ENCODE results near the gene ALOXE3.

ALOXE3 gene

DNA sequence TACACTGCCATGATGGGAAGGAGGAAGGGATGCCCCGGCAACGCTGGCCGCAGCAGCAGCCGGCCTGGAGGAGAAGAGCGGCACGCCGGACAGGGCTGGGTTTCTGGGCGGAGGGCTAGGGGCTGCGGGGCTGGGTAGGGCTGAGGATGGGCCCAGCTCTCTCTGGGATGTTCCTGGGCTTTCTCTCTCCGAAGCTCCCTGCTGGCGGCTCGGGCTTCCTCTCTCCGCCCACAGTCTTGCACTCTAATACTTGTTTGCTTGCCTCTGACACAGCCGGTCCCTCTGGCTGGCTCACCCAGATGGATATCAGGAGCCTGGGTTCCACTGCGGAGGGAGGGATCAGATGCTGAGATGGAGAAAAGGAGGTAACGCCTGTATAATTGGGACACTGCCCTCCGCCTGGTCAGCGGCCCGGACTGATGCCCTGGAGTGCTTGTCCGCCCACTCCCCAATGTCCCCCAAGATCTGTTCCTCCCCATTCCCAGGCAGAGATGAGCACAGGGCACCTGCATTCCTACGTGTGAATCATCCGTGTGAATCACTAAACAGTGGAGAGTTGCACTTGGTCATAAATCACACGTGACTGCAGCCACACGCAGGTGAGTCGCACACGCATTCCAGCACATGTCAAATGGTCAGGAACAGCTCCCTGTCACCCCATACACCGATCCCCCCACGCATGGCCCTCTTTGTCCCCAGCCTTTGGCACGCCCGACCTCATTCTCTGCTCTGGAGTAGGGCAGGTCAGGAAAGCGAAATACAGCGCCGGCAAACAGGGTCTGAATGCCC is at the start of gene ALOXE3:
Gene ALOXE3 (minus strand): TSS at position 535 of the 789 bp plus-strand sequence. CDS start 524 bp downstream, at position 11.
- DNase-seq (ENCODE audit: low spot score): peak; percentile 39
- TF ChIP-seq, protein P1, sequence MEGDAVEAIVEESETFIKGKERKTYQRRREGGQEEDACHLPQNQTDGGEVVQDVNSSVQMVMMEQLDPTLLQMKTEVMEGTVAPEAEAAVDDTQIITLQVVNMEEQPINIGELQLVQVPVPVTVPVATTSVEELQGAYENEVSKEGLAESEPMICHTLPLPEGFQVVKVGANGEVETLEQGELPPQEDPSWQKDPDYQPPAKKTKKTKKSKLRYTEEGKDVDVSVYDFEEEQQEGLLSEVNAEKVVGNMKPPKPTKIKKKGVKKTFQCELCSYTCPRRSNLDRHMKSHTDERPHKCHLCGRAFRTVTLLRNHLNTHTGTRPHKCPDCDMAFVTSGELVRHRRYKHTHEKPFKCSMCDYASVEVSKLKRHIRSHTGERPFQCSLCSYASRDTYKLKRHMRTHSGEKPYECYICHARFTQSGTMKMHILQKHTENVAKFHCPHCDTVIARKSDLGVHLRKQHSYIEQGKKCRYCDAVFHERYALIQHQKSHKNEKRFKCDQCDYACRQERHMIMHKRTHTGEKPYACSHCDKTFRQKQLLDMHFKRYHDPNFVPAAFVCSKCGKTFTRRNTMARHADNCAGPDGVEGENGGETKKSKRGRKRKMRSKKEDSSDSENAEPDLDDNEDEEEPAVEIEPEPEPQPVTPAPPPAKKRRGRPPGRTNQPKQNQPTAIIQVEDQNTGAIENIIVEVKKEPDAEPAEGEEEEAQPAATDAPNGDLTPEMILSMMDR (IDR thresholded peaks at IDR 0.05; ENCODE audit: borderline replicate concordance, control extremely low read depth, extremely low read depth, insufficient read depth, missing control alignments): no peak
- in situ Hi-C loops (cut with MboI; ENCODE audit: low sequenced_read_pairs, unreplicated experiment): no loop called here

DNA sequence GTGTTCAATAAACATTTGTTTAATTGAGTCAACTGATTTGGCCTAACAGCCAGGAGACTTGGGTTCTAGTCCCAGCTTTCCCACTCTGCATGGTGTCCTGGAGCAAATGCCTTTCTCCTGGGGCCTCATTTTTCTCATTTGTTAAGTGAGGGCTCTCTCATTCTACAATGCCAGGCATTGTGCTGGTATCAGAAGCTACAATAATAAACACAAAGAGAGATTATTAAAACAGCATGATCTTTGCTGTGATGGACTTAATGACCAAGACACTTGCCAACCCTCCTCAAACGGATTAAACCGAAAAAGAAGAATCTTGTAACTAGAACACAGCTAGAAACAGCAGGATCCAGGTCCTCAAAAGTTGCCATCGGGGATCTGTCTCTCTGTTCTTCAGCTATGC is 49.2 kb upstream of the ALOXE3 start:
- no peak for DNase-seq (ENCODE audit: low spot score)
- in situ Hi-C loops (cut with MboI; ENCODE audit: low sequenced_read_pairs, unreplicated experiment): no loop called here
- TF ChIP-seq, protein P1 (IDR thresholded peaks at IDR 0.05; ENCODE audit: borderline replicate concordance, control extremely low read depth, extremely low read depth, insufficient read depth, missing control alignments): no peak

DNA sequence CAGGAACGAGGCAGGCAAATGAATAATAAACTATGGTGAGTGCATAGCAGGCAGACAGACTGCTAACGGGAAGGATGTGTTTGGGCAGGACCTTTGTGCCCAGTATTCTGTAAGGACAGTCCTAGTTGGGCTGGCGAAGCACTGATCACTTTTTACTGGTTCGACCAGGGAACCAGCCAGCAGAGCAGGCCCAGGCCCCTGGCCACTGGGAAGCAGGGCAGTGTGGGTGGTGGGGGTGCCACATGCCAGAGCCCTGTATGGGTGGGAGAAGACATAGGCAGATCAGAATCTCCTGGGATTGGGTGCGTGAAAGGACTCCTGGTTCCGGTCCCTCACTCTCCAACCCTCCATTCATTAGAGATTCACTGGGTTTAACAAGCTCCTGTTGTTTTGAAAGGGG is 48.4 kb upstream of the ALOXE3 start:
- in situ Hi-C loops (cut with MboI; ENCODE audit: low sequenced_read_pairs, unreplicated experiment): no loop called here
- TF ChIP-seq, protein P1 (IDR thresholded peaks at IDR 0.05; ENCODE audit: borderline replicate concordance, control extremely low read depth, extremely low read depth, insufficient read depth, missing control alignments): no peak

DNA sequence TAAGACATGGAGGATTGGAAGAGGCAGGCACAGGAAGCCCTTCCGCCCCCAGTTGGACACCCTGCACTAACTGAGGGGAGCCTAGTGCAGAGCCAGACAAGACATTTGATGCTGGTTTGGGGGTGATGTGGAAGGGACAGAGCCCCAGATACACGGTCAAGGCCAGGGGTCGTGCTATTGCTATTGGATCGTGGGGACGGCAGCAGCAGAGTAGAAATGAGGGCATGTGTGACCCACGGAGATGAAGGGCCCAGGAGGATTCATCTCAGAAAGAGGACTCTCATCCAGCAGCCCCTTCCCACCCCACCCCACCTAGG is 46.5 kb upstream of the ALOXE3 start:
- in situ Hi-C loops (cut with MboI; ENCODE audit: low sequenced_read_pairs, unreplicated experiment): no loop called here
- TF ChIP-seq, protein P1 (IDR thresholded peaks at IDR 0.05; ENCODE audit: borderline replicate concordance, control extremely low read depth, extremely low read depth, insufficient read depth, missing control alignments): no peak

More for the DNA sequence above, 48.4 kb upstream of the ALOXE3 start:
- no peak for DNase-seq (ENCODE audit: low spot score)

DNA sequence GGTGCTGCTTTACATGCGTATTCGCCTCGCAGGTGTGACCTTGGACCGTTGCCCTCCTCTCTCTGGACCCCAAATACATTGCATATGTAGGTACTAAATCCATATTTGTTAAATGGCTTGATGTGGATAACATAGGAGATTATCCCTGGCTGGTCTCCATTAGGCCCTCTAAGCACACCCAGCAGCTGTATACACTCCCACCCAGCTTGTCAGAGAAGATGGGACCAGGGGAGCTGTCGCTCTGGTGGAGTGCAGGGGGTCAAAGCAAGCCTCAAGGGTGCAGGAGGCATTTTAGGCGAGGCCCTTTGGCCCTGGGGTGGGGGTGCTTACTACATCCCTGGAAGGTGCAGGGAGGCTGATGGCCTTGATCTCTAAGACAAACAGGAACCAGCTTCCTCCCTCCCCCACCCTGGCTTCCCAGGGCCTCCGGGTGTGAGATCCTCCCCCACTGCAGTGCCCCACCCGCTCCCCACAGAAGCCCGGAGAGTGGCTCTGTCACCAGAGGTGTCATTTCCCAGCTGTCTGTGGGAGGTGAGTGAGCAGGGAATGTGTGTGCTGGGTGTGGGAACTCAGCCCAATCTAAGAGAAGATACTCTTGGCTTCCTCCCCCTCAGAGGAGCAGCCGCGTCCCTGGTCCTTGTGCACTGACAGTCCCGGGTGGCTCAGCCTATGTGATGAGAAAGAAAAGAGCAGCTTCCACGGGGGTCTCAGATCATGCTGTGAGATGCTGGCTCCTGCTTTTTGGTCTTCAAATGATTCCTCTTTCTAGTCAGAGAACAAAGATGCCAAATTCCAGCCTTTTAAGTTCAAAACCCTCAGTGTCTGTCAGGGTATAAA is 45.9 kb upstream of the ALOXE3 start:
- in situ Hi-C loops (cut with MboI; ENCODE audit: low sequenced_read_pairs, unreplicated experiment): no loop called here
- DNase-seq (ENCODE audit: low spot score): no peak
- TF ChIP-seq, protein P1 (IDR thresholded peaks at IDR 0.05; ENCODE audit: borderline replicate concordance, control extremely low read depth, extremely low read depth, insufficient read depth, missing control alignments): no peak

More for the DNA sequence above, 46.5 kb upstream of the ALOXE3 start:
- DNase-seq (ENCODE audit: low spot score): no peak

DNA sequence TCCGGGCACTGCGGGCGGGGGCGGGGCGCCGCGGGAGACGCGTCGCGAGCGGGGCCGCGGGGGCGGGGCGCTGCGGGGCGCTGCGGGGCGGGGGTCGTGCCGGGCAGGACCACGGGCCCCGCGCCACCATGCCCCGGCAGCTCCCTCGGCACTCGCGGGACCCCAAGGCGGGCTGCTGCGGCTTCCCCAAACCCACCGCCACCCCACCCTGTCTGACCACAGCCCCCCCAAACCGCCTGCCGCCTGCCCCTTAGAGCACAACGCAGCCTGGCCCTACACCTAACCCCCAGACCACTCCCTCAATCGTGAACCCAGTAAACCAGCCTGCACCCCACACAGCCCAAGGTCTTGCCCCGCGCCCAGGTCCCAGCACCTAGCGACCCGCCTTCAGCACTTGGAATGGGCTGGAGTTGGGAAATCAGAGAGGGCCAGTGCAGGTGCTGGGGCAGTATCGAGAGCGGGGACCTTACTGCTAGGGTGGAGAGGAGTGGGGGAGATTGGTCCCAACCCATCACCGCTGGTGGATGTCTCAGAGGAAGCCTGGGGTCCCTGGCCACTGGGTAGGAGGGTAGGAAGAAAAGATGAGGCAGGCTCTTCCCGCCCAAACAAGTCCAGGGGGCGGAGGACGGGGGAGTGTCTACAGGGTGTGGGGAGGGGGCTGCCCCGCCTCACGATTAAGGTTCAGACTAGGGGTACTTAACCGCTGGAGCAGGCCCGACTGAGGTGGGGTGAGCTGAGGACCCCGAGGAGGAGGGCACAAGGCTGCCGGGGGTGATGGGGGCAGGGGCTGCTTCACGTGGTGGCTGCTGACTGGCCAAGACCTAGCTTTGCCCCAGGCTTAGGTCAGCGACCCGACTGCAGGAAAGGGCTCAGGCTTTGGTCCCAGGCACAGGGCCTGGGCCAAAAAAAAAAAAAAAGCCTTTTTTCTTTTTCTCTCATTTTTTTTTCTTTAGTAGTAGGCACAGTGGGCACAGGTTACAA is 45.0 kb upstream of the ALOXE3 start:
- in situ Hi-C loops (cut with MboI; ENCODE audit: low sequenced_read_pairs, unreplicated experiment): no loop called here
- no peak for DNase-seq (ENCODE audit: low spot score)

More for the DNA sequence above, 45.0 kb upstream of the ALOXE3 start:
- TF ChIP-seq, protein P1 (IDR thresholded peaks at IDR 0.05; ENCODE audit: borderline replicate concordance, control extremely low read depth, extremely low read depth, insufficient read depth, missing control alignments): no peak
